Gastroesophageal sphincter (tissue), 4 donors: ENCODE measurements around the gene PTGES. TPM values are rescaled to one million over a fixed set of nuclear protein-coding genes. Genes with fewer than 3 reads are reported as not detected.
"Not testable (repeated sequence)": the region's sequence is repeated elsewhere in the genome, so short reads cannot be mapped to it uniquely, and the experiment has no call there.

Experiments
- ATAC-seq: fragments of 150-250 bp; one replicate; pipeline ENCODE4 v1.9.1; 2016; ENCODE audit warnings: mild to moderate bottlenecking, moderate library complexity
- H3K27ac ChIP-seq, 4 donors: fragments of 200-600 bp; sonication (generic) in 3 of 4; 1 replicate in 3 of 4; 2 replicates in 1 of 4; pipeline ENCODE4 v1.5.1; 2016 to 2019
- H3K27me3 ChIP-seq: fragments of 200-600 bp; sonication (generic); one replicate; pipeline ENCODE4 v1.5.1; 2019
- H3K36me3 ChIP-seq, 2 donors: fragments of 200-600 bp; sonication (generic); one replicate each; pipeline ENCODE4 v1.5.1; 2019; ENCODE audit warnings: control low read depth in 1 of 2
- H3K4me1 ChIP-seq, 3 donors: fragments of 200-600 bp; sonication (generic); 1 replicate in 2 of 3; 2 replicates in 1 of 3; pipeline ENCODE4 v1.5.1; 2016 to 2019; ENCODE audit warnings: control low read depth in 2 of 3
- H3K4me3 ChIP-seq, 2 donors: fragments of 200-600 bp; sonication (generic); one replicate each; pipeline ENCODE4 v1.5.1; 2019; ENCODE audit warnings: mild to moderate bottlenecking in 1 of 2, moderate library complexity in 1 of 2
- H3K9me3 ChIP-seq, 3 donors: fragments of 200-600 bp; sonication (generic); one replicate each; pipeline ENCODE4 v1.5.1; 2017 to 2019; ENCODE audit warnings: control low read depth in 2 of 3
- CTCF ChIP-seq, 4 experiments: fragments of 200-600 bp in 2 of 4; fragments of 450-650 bp in 2 of 4; sonication (generic) in 1 of 4; IDR thresholded peaks; one replicate each; pipeline ENCODE4 v1.5.1; 2017 to 2019; ENCODE audit warnings: antibody characterized with exemption in 4 of 4, mild to moderate bottlenecking in 2 of 4, moderate library complexity in 2 of 4
- EP300 ChIP-seq: sonication (generic); formaldehyde crosslinking; IDR thresholded peaks from one replicate; pipeline ENCODE4 v1.6.1; 2017; ENCODE audit warnings: antibody characterized with exemption, mild to moderate bottlenecking
- POLR2A ChIP-seq, 2 donors: fragments of 450-650 bp; IDR thresholded peaks; one replicate each; pipeline ENCODE4 v1.6.1; 2017; ENCODE audit warnings: antibody characterized with exemption in 2 of 2, mild to moderate bottlenecking in 2 of 2, moderate library complexity in 1 of 2
- POLR2AphosphoS5 ChIP-seq: sonication (generic); formaldehyde crosslinking; IDR thresholded peaks from one replicate; pipeline ENCODE4 v1.6.1; 2017; ENCODE audit warnings: antibody characterized with exemption
- WGBS, 2 donors: methylation state at CpG; one replicate each; pipeline ENCODE4 v1.1.5; 2018; ENCODE audit warnings: low coverage in 1 of 2; 5-methylcytosine and 5-hydroxymethylcytosine counted together
- total RNA-seq, 4 donors: library from RNA; depleted of rRNA; stranded (reverse); fragments of >200 nt; gene quantifications; one replicate each; pipeline ENCODE4 v1.1.0, GENCODE V29; 2016

The PTGES gene
- total RNA-seq, 4 donors from 2014 or later = 0.78 to 15.1 (median 6.1) TPM

- WGBS, 2 donors = 20% methylated on average over 10 of the region's 16 CpGs; no CpG with 5 or more reads in 1 of the 2 donors
- TF ChIP-seq EP300 (no peak), POLR2A (IDR thresholded peaks at IDR 0.05) (no peak), CTCF (IDR thresholded peaks at IDR 0.05) (no peak), POLR2AphosphoS5 (peak; percentile 26)
- ATAC-seq = peak; percentile 99
- Histone ChIP-seq H3K27me3 (no peaks in the 10 kb centered on the region), H3K36me3 (no peaks in the 10 kb centered on the region), H3K9me3 (no peaks in the 10 kb centered on the region), H3K27ac (peak overlapping the region in 3 of 4 donors; percentile 69 to 76 (median 73)), H3K4me1 (peaks cover 0 to 17% (median 15%) of the 10 kb centered on the region in 3 donors), H3K4me3 (peak overlapping the region in 1 of 2 donors; percentile 18)
Measured at GRCh38 chr9:129776938-129777768, 24.3 kb upstream of the PTGES start.

GRCh38 chr9:129776566-129776937 is 23.7 kb upstream of the PTGES start:
- peak overlapping the region in 1 of 2 donors; percentile 18 for H3K4me3 ChIP-seq
- no peaks in the 10 kb centered on the region for H3K9me3 ChIP-seq
- H3K36me3 ChIP-seq = no peaks in the 10 kb centered on the region
- TF ChIP-seq EP300 (no peak), CTCF (IDR thresholded peaks at IDR 0.05) (no peak), POLR2A (IDR thresholded peaks at IDR 0.05) (no peak), POLR2AphosphoS5 (no peak)
- H3K4me1 ChIP-seq = peaks cover 0 to 17% (median 15%) of the 10 kb centered on the region in 3 donors
- WGBS, 2 donors = 67 to 75% methylated on average over 5 of the region's 8 CpGs
- ATAC-seq = peak; percentile 6
- H3K27me3 ChIP-seq = no peaks in the 10 kb centered on the region
- peak overlapping the region in 3 of 4 donors; percentile 69 to 76 (median 73) for H3K27ac ChIP-seq

GRCh38 chr9:129776096-129776495 is 23.3 kb upstream of the PTGES start:
- not testable (repeated sequence) for H3K36me3 ChIP-seq, H3K27me3 ChIP-seq, ATAC-seq, H3K4me3 ChIP-seq, H3K9me3 ChIP-seq
- Histone ChIP-seq H3K4me1 (peaks cover 0 to 17% (median 15%) of the 10 kb centered on the region in 3 donors), H3K27ac (peak overlapping the region in 1 of 4 donors; percentile 76)
- whole genome bisulfite sequencing, 2 donors = 91% methylated on average over 4 of the region's 4 CpGs; no CpG with 5 or more reads in 1 of the 2 donors

- ATAC-seq = no peak
- H3K9me3 ChIP-seq = no peaks in the 10 kb centered on the region
- peaks cover 0 to 17% (median 15%) of the 10 kb centered on the region in 3 donors for H3K4me1 ChIP-seq
- WGBS, 2 donors = no CpG with 5 or more reads among the region's 2 CpGs
- TF ChIP-seq POLR2A (IDR thresholded peaks at IDR 0.05) (no peak), POLR2AphosphoS5 (no peak), CTCF (IDR thresholded peaks at IDR 0.05) (no peak), EP300 (no peak)
- H3K36me3 ChIP-seq = no peaks in the 10 kb centered on the region
- H3K27me3 ChIP-seq = no peaks in the 10 kb centered on the region
- H3K27ac ChIP-seq = no peak overlapping the region
- no peak overlapping the region for H3K4me3 ChIP-seq
Measured at GRCh38 chr9:129775448-129775798, 22.6 kb upstream of the PTGES start.

GRCh38 chr9:129774791-129775447 is 22.1 kb upstream of the PTGES start:
- Histone ChIP-seq H3K9me3 (no peaks in the 10 kb centered on the region), H3K27me3 (no peaks in the 10 kb centered on the region), H3K4me3 (no peak overlapping the region), H3K4me1 (peaks cover 0 to 17% (median 15%) of the 10 kb centered on the region in 3 donors), H3K27ac (no peak overlapping the region), H3K36me3 (no peaks in the 10 kb centered on the region)
- TF ChIP-seq POLR2A (IDR thresholded peaks at IDR 0.05) (no peak), POLR2AphosphoS5 (no peak), CTCF (IDR thresholded peaks at IDR 0.05) (no peak), EP300 (no peak)
- WGBS, 2 donors = 70 to 73% methylated on average over 3 to 4 of the region's 20 CpGs
- ATAC-seq = no peak
